Measurements from ENCODE around the gene HDAC4. TPM values are rescaled to one million over a fixed set of nuclear protein-coding genes. Genes with fewer than 3 reads are reported as not detected.

Gene HDAC4
- total and polyA plus RNA-seq, 4 donors: 2.9 to 37.2 (median 4.4) TPM

GRCh38 chr2:239263231-239263630 is 137.6 kb downstream of the HDAC4 start:
- DNase-seq (ENCODE audit: low spot score): no peak
- Histone ChIP-seq H3K4me3 (ENCODE audit: low read depth in 1 of 3, low read length in 3 of 3) (no peak overlapping the region), H3K9ac (ENCODE audit: low read depth in 1 of 2, low read length in 2 of 2) (no peak overlapping the region), H3K27me3 (ENCODE audit: control insufficient read depth in 4 of 4, insufficient read depth in 4 of 4, low read length in 3 of 4) (no peaks in the 10 kb centered on the region), H3K9me3 (ENCODE audit: control insufficient read depth in 4 of 4, low read length in 3 of 4) (no peaks in the 10 kb centered on the region), H3K4me1 (ENCODE audit: control insufficient read depth in 4 of 4, insufficient read depth in 4 of 4, low read length in 3 of 4) (peaks cover 14 to 31% (median 22%) of the 10 kb centered on the region in 4 donors), H3K27ac (ENCODE audit: low read depth in 1 of 2, low read length in 2 of 2) (no peak overlapping the region), H3K36me3 (ENCODE audit: control insufficient read depth in 4 of 4, insufficient read depth in 3 of 4, low read depth in 1 of 4, low read length in 3 of 4) (no peaks in the 10 kb centered on the region)
- TF ChIP-seq JUND (IDR thresholded peaks at IDR 0.05): no peak
- no peak for TF ChIP-seq RXRA (IDR thresholded peaks at IDR 0.05)
- no peak for TF ChIP-seq GABPA (IDR thresholded peaks at IDR 0.05 in 1 of 2, conservative IDR thresholded peaks at IDR 0.05 in 1 of 2)
- no peak for TF ChIP-seq FOXA2 (IDR thresholded peaks at IDR 0.05)
- TF ChIP-seq EGR1 (IDR thresholded peaks at IDR 0.05; ENCODE audit: low read depth in 2 of 2): no peak
- TF ChIP-seq, protein P1, sequence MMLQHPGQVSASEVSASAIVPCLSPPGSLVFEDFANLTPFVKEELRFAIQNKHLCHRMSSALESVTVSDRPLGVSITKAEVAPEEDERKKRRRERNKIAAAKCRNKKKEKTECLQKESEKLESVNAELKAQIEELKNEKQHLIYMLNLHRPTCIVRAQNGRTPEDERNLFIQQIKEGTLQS (IDR thresholded peaks at IDR 0.05): no peak
- TF ChIP-seq HNF4G (IDR thresholded peaks at IDR 0.05): no peak
- TF ChIP-seq, protein P2, sequence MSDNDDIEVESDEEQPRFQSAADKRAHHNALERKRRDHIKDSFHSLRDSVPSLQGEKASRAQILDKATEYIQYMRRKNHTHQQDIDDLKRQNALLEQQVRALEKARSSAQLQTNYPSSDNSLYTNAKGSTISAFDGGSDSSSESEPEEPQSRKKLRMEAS (IDR thresholded peaks at IDR 0.05): no peak
- no peak for TF ChIP-seq TAF1 (conservative IDR thresholded peaks at IDR 0.05)
- TF ChIP-seq, protein P3, sequence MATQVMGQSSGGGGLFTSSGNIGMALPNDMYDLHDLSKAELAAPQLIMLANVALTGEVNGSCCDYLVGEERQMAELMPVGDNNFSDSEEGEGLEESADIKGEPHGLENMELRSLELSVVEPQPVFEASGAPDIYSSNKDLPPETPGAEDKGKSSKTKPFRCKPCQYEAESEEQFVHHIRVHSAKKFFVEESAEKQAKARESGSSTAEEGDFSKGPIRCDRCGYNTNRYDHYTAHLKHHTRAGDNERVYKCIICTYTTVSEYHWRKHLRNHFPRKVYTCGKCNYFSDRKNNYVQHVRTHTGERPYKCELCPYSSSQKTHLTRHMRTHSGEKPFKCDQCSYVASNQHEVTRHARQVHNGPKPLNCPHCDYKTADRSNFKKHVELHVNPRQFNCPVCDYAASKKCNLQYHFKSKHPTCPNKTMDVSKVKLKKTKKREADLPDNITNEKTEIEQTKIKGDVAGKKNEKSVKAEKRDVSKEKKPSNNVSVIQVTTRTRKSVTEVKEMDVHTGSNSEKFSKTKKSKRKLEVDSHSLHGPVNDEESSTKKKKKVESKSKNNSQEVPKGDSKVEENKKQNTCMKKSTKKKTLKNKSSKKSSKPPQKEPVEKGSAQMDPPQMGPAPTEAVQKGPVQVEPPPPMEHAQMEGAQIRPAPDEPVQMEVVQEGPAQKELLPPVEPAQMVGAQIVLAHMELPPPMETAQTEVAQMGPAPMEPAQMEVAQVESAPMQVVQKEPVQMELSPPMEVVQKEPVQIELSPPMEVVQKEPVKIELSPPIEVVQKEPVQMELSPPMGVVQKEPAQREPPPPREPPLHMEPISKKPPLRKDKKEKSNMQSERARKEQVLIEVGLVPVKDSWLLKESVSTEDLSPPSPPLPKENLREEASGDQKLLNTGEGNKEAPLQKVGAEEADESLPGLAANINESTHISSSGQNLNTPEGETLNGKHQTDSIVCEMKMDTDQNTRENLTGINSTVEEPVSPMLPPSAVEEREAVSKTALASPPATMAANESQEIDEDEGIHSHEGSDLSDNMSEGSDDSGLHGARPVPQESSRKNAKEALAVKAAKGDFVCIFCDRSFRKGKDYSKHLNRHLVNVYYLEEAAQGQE (IDR thresholded peaks at IDR 0.05): no peak
- no peak for TF ChIP-seq SP1 (IDR thresholded peaks at IDR 0.05)
- TF ChIP-seq, protein P4, sequence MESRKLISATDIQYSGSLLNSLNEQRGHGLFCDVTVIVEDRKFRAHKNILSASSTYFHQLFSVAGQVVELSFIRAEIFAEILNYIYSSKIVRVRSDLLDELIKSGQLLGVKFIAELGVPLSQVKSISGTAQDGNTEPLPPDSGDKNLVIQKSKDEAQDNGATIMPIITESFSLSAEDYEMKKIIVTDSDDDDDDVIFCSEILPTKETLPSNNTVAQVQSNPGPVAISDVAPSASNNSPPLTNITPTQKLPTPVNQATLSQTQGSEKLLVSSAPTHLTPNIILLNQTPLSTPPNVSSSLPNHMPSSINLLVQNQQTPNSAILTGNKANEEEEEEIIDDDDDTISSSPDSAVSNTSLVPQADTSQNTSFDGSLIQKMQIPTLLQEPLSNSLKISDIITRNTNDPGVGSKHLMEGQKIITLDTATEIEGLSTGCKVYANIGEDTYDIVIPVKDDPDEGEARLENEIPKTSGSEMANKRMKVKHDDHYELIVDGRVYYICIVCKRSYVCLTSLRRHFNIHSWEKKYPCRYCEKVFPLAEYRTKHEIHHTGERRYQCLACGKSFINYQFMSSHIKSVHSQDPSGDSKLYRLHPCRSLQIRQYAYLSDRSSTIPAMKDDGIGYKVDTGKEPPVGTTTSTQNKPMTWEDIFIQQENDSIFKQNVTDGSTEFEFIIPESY (IDR thresholded peaks at IDR 0.05): no peak
- TF ChIP-seq CTCF (IDR thresholded peaks at IDR 0.05; ENCODE audit: low read depth, low read length, missing input control): no peak
- no peak for TF ChIP-seq YY1 (IDR thresholded peaks at IDR 0.05)
- TF ChIP-seq FOXA1 (IDR thresholded peaks at IDR 0.05): no peak
- TF ChIP-seq NR2F2 (IDR thresholded peaks at IDR 0.05): no peak
- no peak for TF ChIP-seq RAD21 (IDR thresholded peaks at IDR 0.05)
- 93% methylated on average over 14 of the region's 14 CpGs for WGBS
